Measurements from ENCODE around the gene LGALS8. TPM values are rescaled to one million over a fixed set of nuclear protein-coding genes. Genes with fewer than 3 reads are reported as not detected.

Gene LGALS8
- polyA plus RNA-seq, 2 of the 4 experiments (the other 2 are of a cell fraction): 32.3 to 61.3 TPM

- WGBS (ENCODE audit: missing lambda C conversion rate): 12% methylated on average over 15 of the region's 15 CpGs
- TF ChIP-seq E2F6 (IDR thresholded peaks at IDR 0.05; ENCODE audit: borderline replicate concordance, low read depth): 0 out of 2 replicates have a peak, but pooled peaks have one; percentile 29
- no peak for TF ChIP-seq RFX5 (IDR thresholded peaks at IDR 0.05)
- no peak for TF ChIP-seq EHMT2 (IDR thresholded peaks at IDR 0.05; ENCODE audit: low read depth)
- TF ChIP-seq JUN (IDR thresholded peaks at IDR 0.05): peak in 1 of 2 experiments; percentile 41; a peak in 2 of 5 replicates
- TF ChIP-seq EHF (CRISPR knock-in tag; IDR thresholded peaks at IDR 0.05): no peak
- TF ChIP-seq EP300 (IDR thresholded peaks at IDR 0.05): peak; percentile 19 to 24; a peak in 1 of 5 replicates
- TF ChIP-seq CTCF (IDR thresholded peaks at IDR 0.05): no peak
- TF ChIP-seq MAX (IDR thresholded peaks at IDR 0.05): peak; percentile 39
- no peak for TF ChIP-seq POLR2AphosphoS2 (conservative IDR thresholded peaks at IDR 0.05; ENCODE audit: low read length)
- no peak for TF ChIP-seq HDAC2 (IDR thresholded peaks at IDR 0.05)
- TF ChIP-seq ATOH8 (CRISPR knock-in tag; IDR thresholded peaks at IDR 0.05; ENCODE audit: low read depth): no peak
- no peak for TF ChIP-seq HES2 (IDR thresholded peaks at IDR 0.05)
- TF ChIP-seq KDM5A (IDR thresholded peaks at IDR 0.05): no peak
- no peak for TF ChIP-seq HOXA7 (CRISPR knock-in tag; IDR thresholded peaks at IDR 0.05)
- TF ChIP-seq NFE2L2 (conservative IDR thresholded peaks at IDR 0.05; ENCODE audit: low read length): no peak
- no peak for TF ChIP-seq BHLHE40 (IDR thresholded peaks at IDR 0.05; ENCODE audit: low read depth, low read length)
- TF ChIP-seq SREBF2 (IDR thresholded peaks at IDR 0.05): no peak
- peak; percentile 46; the same call in 1 of the 3 replicates for TF ChIP-seq BCL3 (IDR thresholded peaks at IDR 0.05)
- TF ChIP-seq REST (IDR thresholded peaks at IDR 0.05): no peak
- TF ChIP-seq MYC (IDR thresholded peaks at IDR 0.05; ENCODE audit: borderline replicate concordance, low read length): no peak
- no peak for TF ChIP-seq ELK1 (IDR thresholded peaks at IDR 0.05; ENCODE audit: low read depth, low read length)
- H3K9me3 ChIP-seq: no peaks in the 10 kb centered on the region
- H3K4me1 ChIP-seq: peaks cover 17% of the 10 kb centered on the region
- peak overlapping the region; percentile 76 to 83 for H3K27ac ChIP-seq
- FAIRE-seq (no peak), ATAC-seq (peak; percentile 92 to 93), DNase-seq (ENCODE audit: low read depth in 1 of 2, low spot score in 1 of 2) (peak; percentile 60 to 86)
- POLR2A ChIA-PET: interaction anchor here (0.7 to 1.1 kb wide), 3 partner anchors 14 to 119 kb away, joined by 3 to 10 read pairs (median 3); no protein-coding TSS in a partner anchor
- peak overlapping the region; percentile 81 for H3K4me2 ChIP-seq
- H3K4me3 ChIP-seq: peak overlapping the region; percentile 27
- CTCF ChIA-PET: interaction anchor here (0.6 to 2.0 kb wide), 6 partner anchors 9 to 394 kb away, joined by 3 to 8 read pairs (median 4); partner anchors contain the start of gene LGALS8
Measured at GRCh38 chr1:236502972-236503639, 20.7 kb upstream of the LGALS8 start.

Measured in A549 (cell line).